ENCODE measurements around the gene KAZN. TPM values are rescaled to one million over a fixed set of nuclear protein-coding genes. Genes with fewer than 3 reads are reported as not detected.

The KAZN gene
- total RNA-seq, 2 donors from 2014 or later, result 9.8 to 12.2 TPM

DNA sequence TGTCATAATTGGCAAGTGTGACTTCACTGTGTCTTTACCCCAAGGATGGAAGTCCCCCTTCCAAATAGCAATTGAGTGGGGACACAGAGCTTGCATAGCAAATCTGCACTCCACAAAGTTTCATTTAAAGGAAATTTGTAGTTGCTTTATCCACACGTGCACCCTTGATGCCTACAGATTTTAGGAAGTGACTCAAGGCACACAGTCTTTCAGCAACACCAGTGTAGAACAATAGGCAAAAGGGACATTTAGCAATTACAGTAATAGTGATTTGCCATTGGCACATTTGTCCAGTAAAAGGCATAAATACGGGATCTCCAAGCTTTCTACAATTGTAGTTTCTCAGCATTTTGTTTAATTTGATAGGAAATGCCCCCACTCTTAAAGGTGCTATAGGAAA, 43.4 kb upstream of the KAZN start:
- no peak overlapping the region for H3K4me3 ChIP-seq
- H3K27me3 ChIP-seq, result no peaks in the 10 kb centered on the region
- no peaks in the 10 kb centered on the region for H3K36me3 ChIP-seq
- H3K27ac ChIP-seq, result no peak overlapping the region
- intact Hi-C loops (cut with DNase I), result no loop called here
- TF ChIP-seq, protein P1, sequence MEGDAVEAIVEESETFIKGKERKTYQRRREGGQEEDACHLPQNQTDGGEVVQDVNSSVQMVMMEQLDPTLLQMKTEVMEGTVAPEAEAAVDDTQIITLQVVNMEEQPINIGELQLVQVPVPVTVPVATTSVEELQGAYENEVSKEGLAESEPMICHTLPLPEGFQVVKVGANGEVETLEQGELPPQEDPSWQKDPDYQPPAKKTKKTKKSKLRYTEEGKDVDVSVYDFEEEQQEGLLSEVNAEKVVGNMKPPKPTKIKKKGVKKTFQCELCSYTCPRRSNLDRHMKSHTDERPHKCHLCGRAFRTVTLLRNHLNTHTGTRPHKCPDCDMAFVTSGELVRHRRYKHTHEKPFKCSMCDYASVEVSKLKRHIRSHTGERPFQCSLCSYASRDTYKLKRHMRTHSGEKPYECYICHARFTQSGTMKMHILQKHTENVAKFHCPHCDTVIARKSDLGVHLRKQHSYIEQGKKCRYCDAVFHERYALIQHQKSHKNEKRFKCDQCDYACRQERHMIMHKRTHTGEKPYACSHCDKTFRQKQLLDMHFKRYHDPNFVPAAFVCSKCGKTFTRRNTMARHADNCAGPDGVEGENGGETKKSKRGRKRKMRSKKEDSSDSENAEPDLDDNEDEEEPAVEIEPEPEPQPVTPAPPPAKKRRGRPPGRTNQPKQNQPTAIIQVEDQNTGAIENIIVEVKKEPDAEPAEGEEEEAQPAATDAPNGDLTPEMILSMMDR (IDR thresholded peaks at IDR 0.05), result no peak
- H3K9ac ChIP-seq (ENCODE audit: low read depth in 2 of 2, low read length in 2 of 2), result no peak overlapping the region
- no peaks in the 10 kb centered on the region for H3K4me1 ChIP-seq
- DNase-seq, result no peak
- no peaks in the 10 kb centered on the region for H3K9me3 ChIP-seq

DNA sequence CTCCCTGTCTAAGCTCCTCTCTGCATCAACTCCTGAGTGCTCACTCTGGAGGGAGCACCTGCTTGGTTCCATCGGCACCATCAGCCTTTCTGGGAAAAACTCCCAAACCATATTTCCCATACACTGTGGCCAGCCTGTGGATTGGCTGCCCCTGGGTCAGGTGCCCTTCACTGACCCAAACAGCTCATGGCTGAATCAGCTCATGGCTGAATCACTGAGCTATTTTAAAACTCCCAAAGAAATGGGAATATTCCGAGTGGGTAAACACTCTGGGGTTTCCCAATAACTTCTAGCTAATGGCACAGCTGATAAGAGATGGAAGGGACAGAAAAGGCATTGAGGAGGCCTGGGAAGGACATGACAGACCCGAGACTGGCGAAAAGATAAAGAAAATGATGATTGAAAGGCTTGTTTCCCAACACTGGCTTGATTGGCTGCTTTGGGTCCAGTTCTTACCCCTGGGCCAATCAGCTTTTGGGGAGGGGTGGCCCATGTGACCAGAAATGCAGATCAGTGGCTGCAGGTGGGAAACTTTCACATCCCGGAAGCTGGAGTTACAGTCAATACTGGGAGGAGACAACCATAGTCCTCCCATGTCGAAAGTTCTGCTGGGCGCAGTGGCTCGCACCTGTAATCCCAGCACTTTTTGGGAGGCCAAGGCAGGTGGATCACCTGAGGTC, 37.3 kb upstream of the KAZN start:
- H3K9ac ChIP-seq (ENCODE audit: low read depth in 2 of 2, low read length in 2 of 2), result no peak overlapping the region
- H3K4me1 ChIP-seq, result no peaks in the 10 kb centered on the region
- TF ChIP-seq, protein P1 (IDR thresholded peaks at IDR 0.05), result no peak
- DNase-seq, result no peak
- no peaks in the 10 kb centered on the region for H3K9me3 ChIP-seq
- no peaks in the 10 kb centered on the region for H3K36me3 ChIP-seq
- H3K4me3 ChIP-seq, result no peak overlapping the region
- intact Hi-C loops (cut with DNase I), result no loop called here
- H3K27ac ChIP-seq, result no peak overlapping the region
- no peaks in the 10 kb centered on the region for H3K27me3 ChIP-seq

DNA sequence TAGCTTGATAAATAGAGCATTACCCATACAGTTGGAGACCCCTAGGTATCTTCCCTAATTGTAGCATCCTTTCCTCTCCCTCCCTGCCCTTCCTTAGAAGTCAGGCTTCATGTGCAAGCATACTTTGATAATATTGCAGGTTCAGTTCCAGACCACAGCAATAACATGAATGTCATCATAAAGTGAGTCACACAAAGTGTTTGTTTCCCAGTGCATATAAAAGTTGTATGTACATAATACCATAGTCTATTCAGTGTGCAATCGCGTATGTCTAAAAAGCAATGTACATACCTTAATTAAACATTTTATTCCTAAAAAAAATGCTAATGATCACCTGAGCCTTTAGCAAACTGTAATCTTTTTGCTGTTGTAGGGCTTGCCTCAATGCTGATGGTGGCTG, 33.4 kb upstream of the KAZN start:
- H3K36me3 ChIP-seq, result no peaks in the 10 kb centered on the region
- H3K9me3 ChIP-seq, result no peaks in the 10 kb centered on the region
- H3K27me3 ChIP-seq, result no peaks in the 10 kb centered on the region
- H3K4me1 ChIP-seq, result no peaks in the 10 kb centered on the region
- H3K9ac ChIP-seq (ENCODE audit: low read depth in 2 of 2, low read length in 2 of 2), result no peak overlapping the region
- H3K27ac ChIP-seq, result no peak overlapping the region
- intact Hi-C loops (cut with DNase I), result no loop called here
- H3K4me3 ChIP-seq, result no peak overlapping the region
- no peak for DNase-seq
- TF ChIP-seq, protein P1 (IDR thresholded peaks at IDR 0.05), result no peak

DNA sequence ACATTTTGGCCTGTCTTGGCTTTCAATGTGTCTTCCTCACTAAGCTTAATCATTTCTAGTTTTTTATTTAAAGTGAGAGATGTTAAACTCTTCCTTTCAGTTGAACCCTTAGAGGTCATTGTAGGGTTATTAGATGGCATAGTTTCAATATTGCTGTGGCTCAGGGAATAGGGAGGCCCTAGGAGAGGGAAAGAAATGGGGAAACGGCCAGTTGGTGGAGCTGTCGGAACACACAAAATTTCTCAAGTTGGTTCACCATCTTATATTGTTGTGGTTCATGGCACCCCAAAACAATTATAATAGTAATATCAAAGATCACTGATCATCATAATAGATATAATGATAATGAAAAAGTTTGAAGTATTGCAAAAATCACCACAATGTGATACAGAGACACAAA, 31.4 kb upstream of the KAZN start:
- Histone ChIP-seq H3K27ac (no peak overlapping the region), H3K36me3 (no peaks in the 10 kb centered on the region), H3K9me3 (no peaks in the 10 kb centered on the region), H3K27me3 (no peaks in the 10 kb centered on the region), H3K9ac (ENCODE audit: low read depth in 2 of 2, low read length in 2 of 2) (no peak overlapping the region), H3K4me1 (no peaks in the 10 kb centered on the region), H3K4me3 (no peak overlapping the region)
- TF ChIP-seq, protein P1 (IDR thresholded peaks at IDR 0.05), result no peak
- intact Hi-C loops (cut with DNase I), result no loop called here
- no peak for DNase-seq

DNA sequence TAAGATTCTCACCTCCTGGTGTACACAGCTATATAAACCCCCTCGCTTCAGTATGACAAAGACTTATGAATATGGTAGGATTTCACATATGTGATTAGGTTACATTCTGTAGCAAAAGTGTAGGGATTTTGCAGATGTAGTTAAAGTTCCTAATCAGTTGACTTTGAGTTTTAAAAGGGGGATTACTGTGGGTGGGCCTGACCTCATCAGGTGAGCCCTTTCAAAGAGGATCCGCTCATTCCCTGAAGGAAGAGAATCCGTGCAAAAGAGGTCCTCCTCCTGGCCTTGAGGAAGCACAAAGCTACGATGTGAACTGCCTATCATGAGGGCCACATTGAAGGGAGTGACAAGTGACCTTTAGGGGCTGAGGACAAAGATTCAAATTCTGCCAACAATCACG, 30.6 kb upstream of the KAZN start:
- H3K27ac ChIP-seq, result no peak overlapping the region
- intact Hi-C loops (cut with DNase I), result no loop called here
- TF ChIP-seq, protein P1 (IDR thresholded peaks at IDR 0.05), result no peak
- H3K27me3 ChIP-seq, result no peaks in the 10 kb centered on the region
- DNase-seq, result no peak
- H3K36me3 ChIP-seq, result no peaks in the 10 kb centered on the region
- no peaks in the 10 kb centered on the region for H3K9me3 ChIP-seq
- H3K4me3 ChIP-seq, result no peak overlapping the region
- H3K4me1 ChIP-seq, result no peaks in the 10 kb centered on the region
- no peak overlapping the region for H3K9ac ChIP-seq (ENCODE audit: low read depth in 2 of 2, low read length in 2 of 2)

All from colonic mucosa (tissue), 4 donors.